ENCODE measurements around the gene TRAF7.
"Not testable (repeated sequence)": the region's sequence is repeated elsewhere in the genome, so short reads cannot be mapped to it uniquely, and the experiment has no call there.

Gene TRAF7

DNA sequence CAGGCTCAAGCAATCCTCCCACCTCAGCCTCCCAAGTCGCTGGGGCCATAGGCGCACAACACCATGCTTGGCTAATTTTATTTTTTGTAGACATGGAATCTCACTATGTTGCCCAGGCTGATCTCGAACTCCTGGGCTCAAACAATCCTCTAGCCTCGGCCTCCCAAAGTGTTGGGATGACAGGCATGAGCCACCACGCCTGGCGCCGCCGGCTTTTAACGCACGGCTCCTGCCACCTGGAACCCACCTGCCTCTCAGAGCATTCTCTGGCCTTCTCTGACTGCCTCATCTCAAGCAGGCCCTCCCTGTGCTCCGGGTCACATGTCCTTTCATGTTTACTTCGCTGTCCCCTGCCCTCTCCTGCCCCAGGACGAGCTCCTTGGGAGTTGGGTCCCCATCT lies 30.5 kb downstream of the TRAF7 start:
- no peak for DNase-seq

DNA sequence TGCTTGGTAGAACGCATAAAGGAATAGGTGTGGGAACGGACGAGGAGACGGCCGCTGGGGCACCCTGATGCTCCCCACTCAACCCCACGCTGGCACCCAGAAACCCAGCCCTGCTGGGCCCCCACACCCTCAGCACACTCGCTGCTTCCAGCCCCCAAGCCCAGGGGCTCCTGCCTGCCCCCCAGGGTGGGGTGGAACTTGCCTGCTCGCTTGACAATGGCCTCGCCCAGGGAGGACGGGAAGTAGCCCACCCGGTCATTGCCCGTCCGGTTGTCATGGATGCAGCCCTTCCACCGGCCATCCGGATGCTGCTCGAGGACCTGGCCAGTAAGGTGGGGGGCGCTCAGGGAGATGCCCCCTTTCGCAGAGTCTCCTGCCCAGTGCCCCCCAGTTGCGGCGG lies 30.9 kb downstream of the TRAF7 start:
- no peak for DNase-seq

DNA sequence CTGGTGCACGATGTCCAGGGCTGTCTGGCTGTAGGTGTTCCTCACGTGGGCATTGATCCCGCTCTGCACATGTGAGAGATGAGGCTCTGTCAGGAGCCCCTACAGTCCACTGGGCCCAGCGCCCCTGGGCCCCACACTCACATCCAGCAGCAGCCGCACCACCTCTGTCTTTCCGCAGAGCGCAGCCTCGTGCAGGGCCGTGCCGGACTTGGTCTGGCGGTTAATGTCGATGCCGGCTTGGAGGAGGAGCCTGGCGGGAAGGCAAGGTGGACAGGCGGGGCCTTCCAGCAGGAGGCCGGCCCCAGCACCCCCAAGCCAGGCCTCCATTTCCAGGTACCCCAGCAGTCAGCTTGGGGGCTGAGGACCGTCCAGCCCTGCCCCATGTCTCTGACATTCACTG lies 31.6 kb downstream of the TRAF7 start:
- no peak for DNase-seq

DNA sequence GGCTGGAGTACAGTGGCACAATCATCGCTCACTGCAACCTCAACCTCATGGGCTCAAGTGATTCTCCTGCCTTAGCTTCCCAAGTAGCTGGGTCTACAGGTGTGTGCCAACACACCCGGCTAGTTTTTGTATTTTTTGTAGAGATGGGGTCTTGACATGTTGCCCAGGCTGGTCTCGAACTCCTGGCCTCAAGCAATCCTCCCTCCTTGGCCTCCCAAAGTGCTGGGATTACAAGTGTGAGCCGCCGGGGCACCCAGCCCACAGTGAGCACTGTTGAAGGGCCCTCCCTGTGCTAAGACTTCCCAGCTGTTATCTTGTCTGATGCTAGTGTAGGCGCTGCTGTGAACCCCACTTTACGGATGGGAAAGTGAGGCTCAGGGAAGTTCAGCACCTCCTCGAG lies 32.8 kb downstream of the TRAF7 start:
- DNase-seq: no peak

DNA sequence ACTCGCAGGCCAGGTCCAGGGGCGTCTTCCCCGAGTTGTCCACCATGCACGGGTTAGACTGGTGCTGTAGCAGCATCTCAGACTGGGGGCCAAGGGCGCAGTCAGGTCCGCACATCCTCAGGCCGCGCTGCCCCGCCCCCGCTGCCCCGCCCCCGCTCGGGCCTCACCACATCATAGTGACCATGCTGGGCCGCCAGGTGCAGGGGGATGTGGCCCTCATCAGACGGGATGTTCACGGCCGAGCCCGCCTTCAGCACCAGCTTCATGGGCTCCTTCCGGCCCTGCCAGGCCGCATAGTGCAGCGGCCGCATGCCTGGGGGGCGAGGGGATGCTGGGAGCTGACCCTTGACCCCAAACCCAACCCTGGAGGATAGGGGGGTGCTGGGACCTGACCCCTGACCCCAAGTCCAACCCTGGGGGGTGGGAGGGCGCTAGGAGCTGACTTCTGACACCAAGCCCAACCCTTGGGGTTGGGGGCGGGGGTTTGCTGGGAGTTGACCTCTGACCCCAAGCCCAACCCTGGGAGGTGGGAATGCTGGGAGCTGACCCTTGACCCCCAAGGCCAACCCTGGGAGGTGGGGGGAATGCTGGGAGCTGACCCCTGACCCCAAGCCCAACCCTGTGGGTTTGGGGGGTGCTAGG lies 33.8 kb downstream of the TRAF7 start:
- no peak for DNase-seq

DNA sequence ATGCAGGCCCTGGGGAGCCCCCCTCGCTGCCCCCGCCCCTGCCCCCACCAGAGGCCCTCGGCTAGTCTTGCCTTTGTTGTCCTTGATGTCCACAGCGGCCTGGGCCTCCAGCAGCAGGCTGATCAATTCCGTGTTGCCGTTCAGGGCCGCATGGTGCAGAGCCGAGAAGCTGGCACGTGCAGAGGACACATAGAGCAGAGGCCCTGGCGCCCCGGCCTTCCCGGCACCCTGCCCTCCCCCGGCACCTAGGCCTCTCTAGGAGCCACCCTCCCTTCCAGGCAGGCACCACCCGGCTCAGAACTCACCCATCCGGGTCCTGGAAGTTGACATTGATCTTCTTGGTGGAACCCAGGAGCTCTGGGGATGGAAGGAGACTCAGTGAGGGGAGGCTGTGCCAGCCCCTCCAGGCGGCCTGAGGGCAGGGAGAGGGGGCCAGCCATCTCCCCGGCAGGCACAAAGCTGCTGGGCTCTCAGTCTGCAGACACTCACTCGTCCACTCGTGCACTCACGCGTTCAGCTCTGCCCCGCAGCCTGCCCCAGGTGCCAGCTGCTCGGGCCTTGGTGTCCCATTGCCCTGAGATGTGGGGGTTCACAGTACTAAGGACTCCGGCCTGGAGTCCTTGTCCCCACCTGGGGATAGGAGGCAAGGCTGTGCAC lies 34.5 kb downstream of the TRAF7 start:
- DNase-seq: no peak

DNA sequence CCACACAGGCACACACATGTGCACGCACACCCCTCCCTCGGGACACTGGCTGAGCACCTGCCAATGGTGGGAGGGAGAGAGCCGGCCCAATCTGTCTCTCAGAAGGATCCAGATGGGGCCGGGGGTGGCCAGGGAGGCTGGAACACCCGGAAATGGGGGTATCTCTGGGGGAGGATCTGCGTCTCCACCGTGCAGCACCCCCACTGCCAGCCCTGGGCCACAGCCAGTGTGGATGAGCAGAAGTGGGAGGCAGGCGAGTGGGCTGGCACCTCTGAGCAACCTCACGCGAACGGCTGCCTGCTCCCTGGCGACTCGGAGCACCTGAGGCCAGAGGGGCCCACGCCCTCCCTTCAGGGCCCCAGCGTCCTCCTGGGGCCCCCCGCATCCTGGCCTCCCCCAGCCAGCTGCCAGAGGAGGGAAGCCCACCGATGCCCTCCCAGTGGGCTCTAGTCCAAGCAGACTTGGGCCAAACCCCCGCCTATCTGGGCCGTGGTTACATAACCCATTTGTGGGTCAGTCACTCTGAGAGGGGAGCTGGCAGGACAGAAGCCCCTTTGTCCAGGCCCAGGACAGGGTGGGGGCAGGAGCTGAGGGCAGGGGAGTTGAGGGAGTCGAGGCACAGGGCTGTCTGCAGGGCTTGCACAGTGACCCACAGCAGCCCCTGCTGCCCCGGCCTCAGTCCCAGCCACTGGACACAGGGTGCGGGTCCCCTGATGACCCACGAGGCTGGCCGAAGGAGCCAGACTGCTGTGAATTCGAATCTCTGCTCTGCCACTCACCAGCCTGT lies 35.3 kb downstream of the TRAF7 start:
- peak; percentile 28 for DNase-seq

DNA sequence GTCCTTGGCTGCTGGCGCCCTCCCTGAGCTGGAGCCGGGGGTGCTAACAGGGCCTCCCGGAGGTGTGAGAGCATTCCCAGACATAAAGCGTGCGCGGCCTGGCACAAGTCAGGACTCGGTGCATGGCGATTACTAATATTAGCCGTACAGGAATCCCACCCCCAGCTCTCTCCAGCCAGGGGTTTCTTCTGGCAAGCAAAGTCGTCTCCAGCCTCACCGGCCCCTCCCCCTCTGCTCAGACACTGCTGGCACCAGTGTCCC lies 35.8 kb downstream of the TRAF7 start:
- no peak for DNase-seq

DNA sequence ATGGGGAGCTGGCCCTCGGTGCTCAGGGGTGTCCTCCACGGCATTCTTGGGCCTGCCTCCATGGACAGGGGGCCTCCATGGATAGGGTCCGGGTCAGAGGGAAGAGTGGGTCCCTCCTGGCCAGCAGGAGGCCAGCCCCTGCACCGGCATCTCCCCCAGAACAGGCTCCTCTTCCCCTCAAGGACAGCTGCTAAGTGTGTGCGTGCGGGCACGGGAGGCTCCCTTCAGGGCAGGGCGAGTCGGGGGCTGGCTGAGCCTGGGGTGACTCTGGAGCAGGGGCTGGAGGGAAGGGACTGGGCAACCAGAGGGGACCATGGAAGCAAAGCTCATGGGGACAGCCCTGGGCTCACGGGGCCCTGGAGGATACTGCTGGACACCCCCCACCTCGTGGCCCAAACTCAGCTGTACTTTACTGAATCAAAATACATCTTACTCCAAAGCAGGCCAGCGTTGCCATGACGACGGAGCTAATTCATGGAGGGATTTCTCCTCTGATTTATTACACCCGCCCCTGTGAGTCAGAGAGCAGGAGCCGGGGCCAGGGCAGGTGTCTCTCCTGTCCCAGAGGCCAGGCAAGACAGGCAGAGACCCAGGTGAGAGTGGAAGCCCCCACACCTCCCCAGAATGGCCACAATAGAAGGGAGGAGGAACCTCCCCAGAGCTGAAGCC lies 38.7 kb downstream of the TRAF7 start:
- no peak for DNase-seq

DNA sequence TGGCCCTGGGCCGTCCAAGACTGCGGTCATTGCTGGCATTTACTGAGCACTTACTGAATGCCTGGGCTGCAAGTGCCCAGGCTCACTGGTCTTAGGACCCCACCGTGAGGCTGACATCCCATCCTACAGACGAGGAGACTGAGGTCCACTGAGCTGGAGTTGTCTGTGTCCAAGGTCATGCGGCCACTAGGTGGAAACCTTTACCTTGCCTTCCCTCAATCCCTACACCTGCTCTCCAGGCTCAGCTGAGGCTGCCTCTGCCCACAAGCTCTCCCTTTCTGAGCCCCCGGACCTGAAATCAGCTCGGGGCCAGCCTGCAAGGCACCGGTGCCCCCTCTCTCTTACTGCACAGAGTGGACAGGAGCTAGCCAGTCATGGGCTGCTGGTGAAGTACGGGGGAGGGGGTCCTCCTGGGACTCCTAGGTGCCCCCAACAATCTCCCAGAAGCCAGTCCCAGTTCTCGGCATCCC lies 39.3 kb downstream of the TRAF7 start:
- peak; percentile 55 for DNase-seq

DNA sequence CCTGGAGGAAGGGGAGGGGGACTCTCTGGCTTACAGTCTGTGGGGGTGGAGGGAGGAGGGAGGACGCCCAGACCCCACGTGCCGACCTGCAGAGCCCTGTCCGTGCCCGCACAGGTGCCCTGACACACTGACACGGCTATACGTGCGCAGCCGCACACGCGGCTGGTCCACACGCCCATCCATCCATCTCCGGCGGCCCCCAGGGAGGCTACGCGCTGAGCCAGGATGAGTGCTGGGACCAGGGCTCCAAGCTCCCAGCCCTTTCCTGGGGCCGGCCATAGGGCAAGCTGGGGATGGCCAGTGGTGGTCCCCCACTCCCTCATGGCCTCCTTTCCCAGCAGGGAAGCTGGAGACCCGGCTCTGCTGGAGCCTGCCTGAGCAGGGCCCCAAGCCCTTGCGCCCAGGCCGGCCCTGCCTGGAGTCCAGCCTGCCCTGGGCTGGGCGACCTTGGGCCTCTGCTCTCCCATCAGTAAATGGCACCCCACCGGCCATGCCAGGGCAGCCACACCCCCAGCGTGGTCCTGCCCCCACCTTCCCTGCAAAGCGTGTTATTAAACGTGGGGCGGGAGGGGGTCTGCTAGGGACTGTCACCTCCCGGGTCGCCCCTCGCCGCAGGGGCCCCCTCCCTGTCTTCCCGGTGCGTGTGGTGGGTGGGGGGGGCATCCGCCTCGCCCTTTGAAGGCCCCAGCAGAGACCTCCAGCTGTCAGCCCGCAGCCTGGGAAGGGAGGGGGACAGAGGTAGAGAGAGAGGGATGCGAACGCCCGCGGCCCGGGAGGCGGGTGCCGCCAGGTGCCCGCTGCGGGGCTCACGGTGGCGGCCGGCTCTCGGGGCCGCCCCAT lies 40.0 kb downstream of the TRAF7 start:
- DNase-seq: peak; percentile 64

DNA sequence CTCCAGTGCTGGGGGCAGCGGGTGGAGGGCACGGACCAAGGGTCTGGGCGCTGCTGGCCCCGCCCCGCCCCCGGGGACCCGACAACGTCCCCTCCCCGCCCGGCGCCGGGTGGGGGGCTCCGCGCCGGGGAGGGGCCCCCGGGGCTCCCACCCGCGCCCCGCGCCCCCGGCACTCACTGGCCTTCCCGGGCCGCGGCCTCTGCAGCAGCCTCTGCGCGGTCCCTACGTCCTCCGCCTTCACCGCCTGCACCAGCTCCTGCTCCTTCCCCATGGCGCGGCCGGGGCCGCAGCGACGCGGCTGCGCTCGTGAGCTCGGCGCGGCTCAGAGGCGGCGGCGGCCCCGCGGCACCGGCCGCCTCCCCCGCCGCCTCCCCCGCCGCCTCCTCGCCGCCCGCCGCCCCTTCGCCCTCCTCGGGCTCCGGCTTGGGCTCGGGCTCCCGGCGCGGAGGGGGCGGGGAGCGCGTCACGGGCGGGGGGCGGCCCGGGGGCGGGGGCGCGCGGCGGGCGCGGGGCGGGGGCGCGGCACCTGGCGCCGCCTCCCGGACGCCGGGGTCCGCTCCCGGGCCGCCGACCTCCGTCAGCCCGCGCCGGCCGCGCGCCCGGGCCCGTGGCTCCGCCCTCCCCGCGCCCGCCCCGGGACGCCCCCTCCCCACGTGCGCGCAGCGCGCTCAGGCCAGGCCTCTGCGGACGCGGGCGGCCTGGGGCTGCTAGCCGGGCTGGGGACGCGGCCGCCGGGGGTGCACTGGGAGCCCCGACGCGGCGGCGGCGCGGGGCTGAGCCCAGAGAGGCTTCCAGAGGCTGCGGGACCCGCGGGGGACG lies 40.8 kb downstream of the TRAF7 start, which contains the start of gene CASKIN1:
CASKIN1 (minus strand) TSS at position 444 of the 819 bp plus-strand sequence; CDS start at position 271, 173 bp downstream.
- DNase-seq: no peak

DNA sequence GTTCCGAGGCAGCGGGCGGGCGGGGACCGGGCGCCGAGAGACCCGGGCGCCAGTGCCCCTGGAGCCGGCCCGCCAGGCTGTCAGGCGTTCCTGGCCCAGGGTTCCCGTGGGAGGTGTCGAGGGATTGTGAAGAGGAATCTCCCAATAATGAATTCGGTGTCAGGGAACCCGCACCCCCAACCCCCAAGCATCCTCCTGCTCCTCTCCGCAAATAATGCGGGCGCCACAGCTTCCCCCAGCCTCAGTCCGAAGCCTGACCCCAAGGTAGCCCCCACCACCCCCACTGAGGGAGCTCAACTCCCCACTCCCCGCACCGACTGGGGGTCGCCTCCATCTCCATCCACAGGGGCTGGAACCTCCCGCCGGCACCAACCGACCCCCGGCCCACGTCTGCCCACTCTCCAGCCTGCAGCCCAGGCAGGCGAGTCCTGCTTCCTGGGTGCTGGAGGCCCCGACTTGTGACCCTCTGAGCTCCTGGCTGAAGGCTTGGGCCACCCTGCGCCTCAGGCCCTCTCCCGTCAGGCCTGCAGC lies 41.5 kb downstream of the TRAF7 start:
- DNase-seq: no peak

DNA sequence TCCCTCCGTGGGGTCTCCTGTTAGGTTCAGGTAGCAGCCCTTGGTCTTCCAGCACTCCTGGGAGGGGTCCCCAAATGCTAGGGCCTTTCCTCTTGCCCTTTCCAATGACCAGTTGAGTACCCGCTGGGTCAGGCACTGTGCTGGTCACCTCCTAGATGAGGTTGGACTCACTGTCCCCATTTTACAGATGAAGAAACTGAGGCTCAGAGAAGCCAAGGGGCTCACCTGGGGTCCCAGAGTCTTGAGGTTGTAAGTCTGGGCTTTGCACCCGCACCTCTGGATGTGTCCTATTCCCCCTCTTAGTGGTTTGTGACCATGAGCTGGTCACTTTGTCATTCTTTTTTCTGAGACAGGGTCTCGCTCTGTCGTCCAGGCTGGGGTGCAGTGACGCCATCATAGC lies 42.2 kb downstream of the TRAF7 start:
- DNase-seq: no peak

DNA sequence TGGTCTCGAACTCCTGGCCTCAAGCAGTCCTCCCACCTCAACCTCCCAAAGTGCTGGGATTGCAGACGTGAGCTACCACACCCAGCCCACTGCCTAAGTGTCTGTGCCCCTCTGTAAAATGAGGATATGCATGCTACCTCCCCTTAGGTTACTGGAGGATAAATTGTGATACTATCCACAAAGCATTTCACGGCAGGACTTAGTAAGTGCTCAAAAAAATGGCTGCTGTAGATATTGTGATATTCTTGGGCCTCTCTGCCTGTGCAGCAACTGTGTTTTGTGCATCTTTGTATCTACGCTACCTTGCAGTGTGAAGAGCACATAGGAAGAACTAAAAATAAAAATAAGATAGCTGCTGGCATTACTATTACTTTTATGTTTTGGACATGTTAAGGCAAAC lies 42.7 kb downstream of the TRAF7 start:
- no peak for DNase-seq

DNA sequence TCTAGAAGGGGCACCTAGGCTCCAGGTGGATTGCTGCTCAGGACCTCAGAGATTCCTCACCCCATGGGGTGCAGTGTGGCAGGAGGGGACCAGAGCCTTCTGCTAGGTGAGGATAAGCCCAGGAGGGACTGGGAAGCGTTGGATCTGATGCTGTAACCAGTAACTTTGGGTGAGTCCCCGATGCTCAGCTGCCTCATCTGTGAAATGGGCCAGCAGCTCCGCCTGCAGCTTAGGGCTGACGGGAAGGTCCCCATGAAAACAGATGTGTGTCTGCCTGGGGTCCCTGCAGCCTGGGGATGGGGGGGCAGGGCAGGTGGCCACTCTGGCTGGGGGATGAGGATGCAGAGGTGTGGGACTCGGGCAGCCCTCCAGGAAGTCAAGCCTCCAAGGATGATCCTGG lies 43.5 kb downstream of the TRAF7 start:
- DNase-seq: no peak

DNA sequence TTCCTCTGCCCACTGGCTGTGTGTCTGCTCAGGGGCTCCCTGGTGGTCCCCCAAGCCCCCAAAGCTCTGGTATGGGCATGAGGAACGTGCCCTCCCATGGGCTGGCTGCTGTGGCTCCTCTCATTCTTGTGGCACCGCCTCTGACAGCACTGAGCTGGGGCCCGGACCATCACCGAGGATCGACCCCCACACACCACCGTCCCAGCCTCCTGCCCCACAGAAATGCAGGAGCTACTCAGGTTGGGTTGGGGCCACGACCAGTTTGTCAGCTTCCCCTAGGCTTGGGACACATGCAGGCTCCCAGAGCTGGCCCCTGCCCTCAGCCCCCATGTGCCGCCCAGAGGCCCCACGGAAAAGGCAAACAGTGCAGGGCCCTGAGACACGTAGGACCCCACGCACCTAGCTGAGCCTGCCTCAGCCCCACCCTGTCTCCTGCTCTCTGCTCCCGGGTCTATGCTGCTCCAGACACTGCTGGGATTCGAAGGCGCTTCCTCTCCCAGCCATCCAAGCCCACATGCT lies 44.1 kb downstream of the TRAF7 start:
- no peak for DNase-seq

DNA sequence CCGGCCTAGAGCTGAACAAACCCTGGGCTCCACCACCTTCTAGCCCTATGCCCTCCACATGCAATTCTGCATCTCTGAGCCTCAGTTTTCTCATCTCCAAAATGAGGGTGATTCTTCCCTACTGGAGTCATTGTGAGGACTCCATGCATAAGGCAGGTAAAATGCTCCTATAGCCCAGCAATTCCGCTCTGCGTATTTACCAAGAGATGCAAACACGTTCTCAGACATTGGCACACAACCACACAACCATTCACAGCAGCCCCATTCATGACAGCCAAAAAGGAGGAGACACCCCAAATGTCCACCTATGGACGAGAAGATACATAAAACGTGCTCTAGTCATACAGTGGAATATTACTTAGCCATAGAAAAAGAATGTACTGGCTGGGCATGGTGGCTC lies 44.7 kb downstream of the TRAF7 start:
- DNase-seq: no peak

DNA sequence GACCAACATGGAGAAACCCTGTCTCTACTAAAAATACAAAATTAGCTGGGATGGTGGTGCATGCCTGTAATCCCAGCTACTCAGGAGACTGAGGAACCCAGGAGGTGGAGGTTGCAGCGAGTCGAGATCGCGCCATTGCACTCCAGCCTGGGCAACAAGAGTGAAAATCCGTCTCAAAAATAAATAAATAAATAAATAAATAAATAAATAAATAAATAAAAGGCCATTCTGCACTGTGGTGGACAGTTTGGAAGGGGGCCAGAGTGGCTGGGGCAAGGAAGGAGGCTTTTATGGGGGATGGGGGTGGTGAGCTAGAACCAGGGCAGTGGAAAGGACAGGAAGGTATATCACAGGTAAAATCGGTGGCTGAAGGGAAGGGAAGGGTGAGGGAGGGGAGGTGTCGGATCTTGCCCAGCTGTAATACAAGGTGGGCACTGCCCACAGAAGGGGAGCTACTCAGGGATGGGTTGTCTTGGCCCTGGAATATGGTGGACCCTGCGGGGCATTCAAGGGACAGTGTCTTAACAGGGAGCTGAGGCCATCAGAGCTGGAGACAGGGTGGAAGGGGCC lies 47.6 kb downstream of the TRAF7 start:
- not testable (repeated sequence) for DNase-seq

DNA sequence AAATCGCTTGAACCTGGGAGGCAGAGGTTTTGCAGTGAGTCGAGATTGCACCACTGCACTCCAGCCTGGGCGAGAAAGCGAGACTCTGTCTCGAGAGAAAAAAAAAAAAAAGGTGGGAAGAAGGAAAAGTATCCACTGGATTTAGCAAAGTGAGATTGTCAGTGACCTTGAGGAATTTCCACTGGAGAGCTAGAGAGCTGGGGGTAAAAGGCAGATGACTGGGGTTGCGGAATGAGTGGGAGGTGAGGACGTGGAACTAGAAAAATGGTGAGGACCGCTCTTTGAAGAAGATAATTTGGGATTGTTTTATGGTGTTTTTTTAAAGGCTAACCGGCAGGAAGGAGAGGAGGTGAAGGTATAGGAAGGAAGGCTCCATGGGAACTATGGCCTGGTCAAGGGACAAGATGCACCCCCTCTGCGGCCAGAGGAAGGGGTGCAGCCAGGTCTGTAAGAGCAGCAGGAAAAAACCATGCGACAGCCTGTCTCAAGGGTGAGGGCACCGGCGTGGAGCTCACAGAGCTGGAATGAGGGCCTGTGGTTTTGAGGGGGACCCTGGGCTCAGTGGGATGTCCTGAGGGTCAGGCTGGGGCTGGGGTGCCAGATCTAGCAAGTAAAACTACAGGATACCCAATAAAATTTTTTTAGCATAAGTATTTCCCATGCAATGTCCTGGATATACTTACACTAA lies 49.0 kb downstream of the TRAF7 start:
- no peak for DNase-seq

Data from retina (tissue), 1 donor.